Liver (tissue), 9 donors: ENCODE measurements around the gene DDIAS. TPM values are rescaled to one million over a fixed set of nuclear protein-coding genes. Genes with fewer than 3 reads are reported as not detected.
"Not testable (repeated sequence)": the region's sequence is repeated elsewhere in the genome, so short reads cannot be mapped to it uniquely, and the experiment has no call there.

Experiments used
- DNase-seq: peaks from one replicate; pipeline ENCODE4 v3.0.0-alpha.2; 2017; ENCODE audit warnings: low spot score
- H3K27ac ChIP-seq, 2 donors: one replicate each; pipeline ENCODE4 v1.7.0; 2013; ENCODE audit warnings: inconsistent platforms in 2 of 2, low read length in 2 of 2, control low read depth in 1 of 2, low read depth in 1 of 2, mild to moderate bottlenecking in 1 of 2
- H3K27me3 ChIP-seq, 4 donors: one replicate each; pipeline versions ENCODE4 v1.6.1 to v1.7.0; 2013; ENCODE audit warnings: low read length in 3 of 4, inconsistent platforms in 1 of 4, mild to moderate bottlenecking in 1 of 4, moderate library complexity in 1 of 4; ENCODE audit not compliant: control insufficient read depth in 4 of 4, insufficient read depth in 4 of 4
- H3K36me3 ChIP-seq, 4 donors: one replicate each; pipeline versions ENCODE4 v1.6.1 to v1.7.0; 2013; ENCODE audit warnings: low read length in 3 of 4, mild to moderate bottlenecking in 3 of 4, low read depth in 1 of 4, moderate library complexity in 1 of 4; ENCODE audit not compliant: control insufficient read depth in 4 of 4, insufficient read depth in 3 of 4
- H3K4me1 ChIP-seq, 4 donors: one replicate each; pipeline versions ENCODE4 v1.6.1 to v1.7.0; 2013; ENCODE audit warnings: low read length in 3 of 4, mild to moderate bottlenecking in 3 of 4, moderate library complexity in 1 of 4; ENCODE audit not compliant: control insufficient read depth in 4 of 4, insufficient read depth in 4 of 4
- H3K4me3 ChIP-seq, 3 donors: one replicate each; pipeline versions ENCODE4 v1.6.1 to v1.7.0; 2013; ENCODE audit warnings: low read length in 3 of 3, control low read depth in 1 of 3, low read depth in 1 of 3, mild to moderate bottlenecking in 1 of 3
- H3K9ac ChIP-seq, 2 donors: one replicate each; pipeline ENCODE4 v1.7.0; 2013; ENCODE audit warnings: low read length in 2 of 2, mild to moderate bottlenecking in 2 of 2, moderate library complexity in 2 of 2, control low read depth in 1 of 2, low read depth in 1 of 2
- H3K9me3 ChIP-seq, 4 donors: one replicate each; pipeline versions ENCODE4 v1.6.1 to v1.7.0; 2013; ENCODE audit warnings: low read length in 3 of 4; ENCODE audit not compliant: control insufficient read depth in 4 of 4
- CTCF ChIP-seq: fragments of 150-350 bp; IDR thresholded peaks from 2 replicates; pipeline ENCODE4 v1.5.1; 2017; ENCODE audit warnings: improper control_type of control experiment, low read depth, low read length; ENCODE audit not compliant: missing input control
- EGR1 ChIP-seq, 2 donors: IDR thresholded peaks; 2 replicates each; pipeline ENCODE4 v1.6.1; 2016 to 2018; ENCODE audit warnings: antibody characterized with exemption in 2 of 2, low read depth in 2 of 2
- GABPA ChIP-seq, 2 donors: IDR thresholded peaks in 1 of 2; conservative IDR thresholded peaks in 1 of 2; 2 replicates each; pipeline ENCODE4 v1.6.1; 2016; ENCODE audit warnings: antibody characterized with exemption in 2 of 2, mild to moderate bottlenecking in 1 of 2, moderate library complexity in 1 of 2
- HNF4A ChIP-seq, 2 donors: conservative IDR thresholded peaks; 2 replicates each; pipeline ENCODE4 v1.6.1; 2016; ENCODE audit warnings: antibody characterized with exemption in 2 of 2, mild to moderate bottlenecking in 2 of 2
- HNF4G ChIP-seq: IDR thresholded peaks from 2 replicates; pipeline ENCODE4 v1.6.1; 2016; ENCODE audit warnings: antibody characterized with exemption
- JUND ChIP-seq, 2 donors: IDR thresholded peaks; 2 replicates each; pipeline ENCODE4 v1.6.1; 2016; ENCODE audit warnings: antibody characterized with exemption in 2 of 2
- MAX ChIP-seq: IDR thresholded peaks from 2 replicates; pipeline ENCODE4 v1.6.1; 2016; ENCODE audit warnings: antibody characterized with exemption
- SP1 ChIP-seq: IDR thresholded peaks from 2 replicates; pipeline ENCODE4 v1.6.1; 2018; ENCODE audit warnings: antibody characterized with exemption, mild to moderate bottlenecking
- TAF1 ChIP-seq: conservative IDR thresholded peaks from 2 replicates; pipeline ENCODE4 v1.6.1; 2016; ENCODE audit warnings: antibody characterized with exemption, mild to moderate bottlenecking
- YY1 ChIP-seq: IDR thresholded peaks from 2 replicates; pipeline ENCODE4 v1.6.1; 2016; ENCODE audit warnings: antibody characterized with exemption, mild to moderate bottlenecking
- ZBTB33 ChIP-seq: IDR thresholded peaks from 2 replicates; pipeline ENCODE4 v1.6.1; 2016; ENCODE audit warnings: antibody characterized with exemption
- WGBS: extraction: QIAGEN DNeasy Blood & Tissue Kit; methylation state at CpG from one replicate; pipeline ENCODE4 v1.1.7; 2013; 5-methylcytosine and 5-hydroxymethylcytosine counted together
- polyA plus RNA-seq, 2 donors: library from polyadenylated mRNA; stranded (reverse) in 1 of 2; unstranded in 1 of 2; fragments of 200-250 nt in 1 of 2; fragments of >200 nt in 1 of 2; fragmentation: Nextera tagmentation in 1 of 2; extraction: Ambion mirVana in 1 of 2; gene quantifications; one replicate each; pipeline versions ENCODE4 v1.2.1 to v1.2.3, GENCODE V29; 2013 to 2015
- total RNA-seq, 2 donors: library from RNA; depleted of rRNA; stranded (reverse); fragments of >200 nt; gene quantifications; one replicate each; pipeline ENCODE4 v1.2.3, GENCODE V29; 2014
- TF ChIP-seq, protein P1 (sequence below): IDR thresholded peaks from 2 replicates; pipeline ENCODE4 v1.6.1; 2016; ENCODE audit warnings: antibody characterized with exemption
- donor health status: healthy.
- donor health status: healthy.
- donor health status: healthy.
- donor health status: healthy.
- donor health status: healthy.

Gene DDIAS
- total and polyA plus RNA-seq, 4 donors, result 0.25 to 8.4 (median 0.47) TPM

DNA sequence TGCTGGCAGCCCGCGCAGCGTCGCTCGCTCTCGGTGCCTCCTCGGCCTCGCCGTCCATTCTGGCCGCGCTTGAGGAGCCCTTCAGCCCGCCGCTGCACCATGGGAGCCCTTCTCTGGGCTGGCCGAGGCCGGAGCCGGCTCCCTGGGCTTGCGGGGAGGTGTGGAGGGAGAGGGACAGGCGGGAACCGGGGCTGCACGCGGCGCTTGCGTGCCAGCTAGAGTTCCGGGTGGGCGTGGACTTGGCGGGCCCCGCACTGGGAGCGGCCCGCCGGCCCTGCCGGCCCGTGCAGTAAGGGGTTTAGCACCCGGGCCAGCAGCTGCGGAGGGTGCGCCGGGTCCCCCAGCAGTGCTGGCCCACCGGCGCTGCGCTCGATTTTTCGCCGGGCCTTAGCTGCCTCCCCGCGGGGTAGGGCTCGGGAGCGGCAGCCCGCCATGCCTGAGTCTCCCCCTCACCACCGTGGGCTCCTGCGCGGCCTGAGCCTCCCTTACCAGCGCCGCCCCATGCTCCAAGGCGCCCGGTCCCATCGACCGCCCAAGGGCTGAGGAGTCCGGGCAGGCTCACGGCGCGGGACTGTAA lies 69.1 kb downstream of the DDIAS start:
- WGBS, result 81% methylated on average over 60 of the region's 60 CpGs
- not testable (repeated sequence) for H3K4me3 ChIP-seq, H3K9me3 ChIP-seq, H3K27me3 ChIP-seq, H3K36me3 ChIP-seq, DNase-seq, H3K9ac ChIP-seq, H3K4me1 ChIP-seq, H3K27ac ChIP-seq

GRCh38 chr11:82971519-82971946 lies 70.0 kb downstream of the DDIAS start:
- 86% methylated on average over 8 of the region's 8 CpGs for WGBS
- not testable (repeated sequence) for H3K4me3 ChIP-seq, DNase-seq, H3K9me3 ChIP-seq, H3K9ac ChIP-seq, H3K36me3 ChIP-seq, H3K27me3 ChIP-seq, H3K4me1 ChIP-seq, H3K27ac ChIP-seq

GRCh38 chr11:82972103-82972502 lies 70.6 kb downstream of the DDIAS start:
- 71% methylated on average over 1 of the region's 1 CpG for WGBS
- no peak overlapping the region for H3K9ac ChIP-seq
- no peak overlapping the region for H3K4me3 ChIP-seq
- no peaks in the 10 kb centered on the region for H3K4me1 ChIP-seq
- H3K27ac ChIP-seq, result no peak overlapping the region
- no peak for DNase-seq
- TF ChIP-seq, protein P1, sequence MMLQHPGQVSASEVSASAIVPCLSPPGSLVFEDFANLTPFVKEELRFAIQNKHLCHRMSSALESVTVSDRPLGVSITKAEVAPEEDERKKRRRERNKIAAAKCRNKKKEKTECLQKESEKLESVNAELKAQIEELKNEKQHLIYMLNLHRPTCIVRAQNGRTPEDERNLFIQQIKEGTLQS, result no peak
- TF ChIP-seq TAF1 (no peak), GABPA (IDR thresholded peaks at IDR 0.05 in 1 of 2, conservative IDR thresholded peaks at IDR 0.05 in 1 of 2) (no peak), SP1 (no peak), HNF4G (no peak), ZBTB33 (no peak), CTCF (no peak), JUND (IDR thresholded peaks at IDR 0.05) (no peak), MAX (no peak), EGR1 (IDR thresholded peaks at IDR 0.05; ENCODE audit: low read depth in 2 of 2) (no peak), YY1 (no peak), HNF4A (conservative IDR thresholded peaks at IDR 0.05) (no peak)
- H3K36me3 ChIP-seq, result no peaks in the 10 kb centered on the region
- no peaks in the 10 kb centered on the region for H3K9me3 ChIP-seq
- H3K27me3 ChIP-seq, result no peaks in the 10 kb centered on the region
